K562 (cell line): ENCODE results near the gene HUNK. TPM values are rescaled to one million over a fixed set of nuclear protein-coding genes. Genes with fewer than 3 reads are reported as not detected.

Experiments
- ATAC-seq: fragments of 200-7000 bp; cut with Tn5 transposase; 3 replicates; pipeline ENCODE4 v1.9.1; 2020; ENCODE audit warnings: moderate library complexity
- BruUV-seq: library from RNA; stranded (reverse); fragments of 400-500 nt; replicated peaks from 2 replicates; lab custom pipeline; 2021; lab: Mats Ljungman, UMichigan
- CTCF ChIA-PET: fragments of 300-600 bp; formaldehyde crosslinking; extraction: SDS; loops from one replicate; lab custom pipeline; 2021; ENCODE audit warnings: low intra/inter-chr PET ratio; lab: Yijun Ruan, JAX
- POLR2A ChIA-PET: fragments of 300-600, 350-650 bp; sonication (Branson Sonifier 250); formaldehyde crosslinking; extraction: SDS; loops from one replicate; lab custom pipeline; 2021; ENCODE audit warnings: antibody characterized with exemption, inconsistent platforms; lab: Yijun Ruan, JAX
- DNase-seq, 4 experiments: peaks; one replicate each; pipeline versions ENCODE4 v3.0.0 to v3.0.0-alpha.2; 2011 to 2018; ENCODE audit warnings: low spot score in 3 of 4, mixed read lengths in 3 of 4; ENCODE audit errors: extremely low read depth in 1 of 4
- FAIRE-seq: peaks from 2 replicates; lab custom pipeline; 2011; peaks lifted over from hg19 to GRCh38; lab: Jason Lieb, UNC
- H2AFZ ChIP-seq: 2 replicates; pipeline ENCODE4 v1.6.0; 2011; ENCODE audit warnings: low read depth, low read length, control low read depth, inconsistent platforms
- H3K27ac ChIP-seq: fragments of 200-600 bp; 3 replicates; pipeline ENCODE4 v1.8.0; 2011; ENCODE audit warnings: low read depth, mild to moderate bottlenecking, control low read depth, inconsistent platforms, low read length, moderate library complexity, mixed read lengths; ENCODE audit errors: extremely low read depth
- H3K27me3 ChIP-seq, 2 experiments: fragments of 300-600 bp in 1 of 2; 2 replicates in 1 of 2; 3 replicates in 1 of 2; pipeline versions ENCODE4 v1.6.0 to v1.8.0; 2011; ENCODE audit warnings: inconsistent platforms in 2 of 2, low read length in 2 of 2, mild to moderate bottlenecking in 1 of 2, mixed read lengths in 1 of 2, moderate library complexity in 1 of 2; ENCODE audit not compliant: control insufficient read depth in 2 of 2, insufficient read depth in 2 of 2
- H3K36me3 ChIP-seq: fragments of 300-600 bp; 3 replicates; pipeline ENCODE4 v1.8.0; 2011; ENCODE audit warnings: mild to moderate bottlenecking, low read length, inconsistent platforms; ENCODE audit not compliant: control insufficient read depth, insufficient read depth
- H3K4me1 ChIP-seq, 2 experiments: fragments of 200-600 bp in 1 of 2; replicated peaks in 1 of 2; 2 replicates in 1 of 2; 3 replicates in 1 of 2; pipeline versions ENCODE4 v1.5.1 to v1.8.0; 2011; ENCODE audit warnings: inconsistent platforms in 2 of 2, low read length in 2 of 2, mild to moderate bottlenecking in 1 of 2, mixed read lengths in 1 of 2, moderate library complexity in 1 of 2; ENCODE audit not compliant: control insufficient read depth in 2 of 2, insufficient read depth in 2 of 2
- H3K4me2 ChIP-seq: 2 replicates; pipeline ENCODE4 v1.6.1; 2011; ENCODE audit warnings: low read length, control low read depth, inconsistent platforms, mixed read lengths; ENCODE audit not compliant: insufficient read depth
- H3K4me3 ChIP-seq: fragments of 200-600 bp; sonication (generic), shearing (Covaris generic); 2 replicates; pipeline ENCODE4 v1.5.1; 2016; ENCODE audit warnings: control low read depth, inconsistent platforms
- H3K79me2 ChIP-seq: fragments of 200-600 bp; 3 replicates; pipeline ENCODE4 v1.8.0; 2011; ENCODE audit warnings: low read length, inconsistent platforms; ENCODE audit not compliant: control insufficient read depth, insufficient read depth
- H3K9ac ChIP-seq, 2 experiments: 2 replicates each; pipeline versions ENCODE4 v1.6.0 to v1.6.1; 2011; ENCODE audit warnings: low read depth in 2 of 2, low read length in 2 of 2, control low read depth in 1 of 2, inconsistent platforms in 1 of 2, mild to moderate bottlenecking in 1 of 2, mixed read lengths in 1 of 2; ENCODE audit not compliant: insufficient read depth in 1 of 2
- H3K9me1 ChIP-seq: one replicate; pipeline ENCODE4 v1.6.0; 2011; ENCODE audit warnings: inconsistent platforms, mild to moderate bottlenecking, low read length, moderate library complexity; ENCODE audit not compliant: control insufficient read depth, insufficient read depth
- H3K9me3 ChIP-seq: replicated peaks from 2 replicates; pipeline ENCODE4 v1.5.1; 2011; ENCODE audit warnings: low read depth, low read length, inconsistent platforms; ENCODE audit not compliant: control insufficient read depth, insufficient read depth
- H4K20me1 ChIP-seq: replicated peaks from 2 replicates; pipeline ENCODE4 v1.6.1; 2011; ENCODE audit warnings: low read length, inconsistent platforms, mixed read lengths; ENCODE audit not compliant: control insufficient read depth, insufficient read depth
- ATF3 ChIP-seq, 2 experiments: fragments of 450-650 bp in 1 of 2; sonication (generic) in 1 of 2; formaldehyde crosslinking in 1 of 2; IDR thresholded peaks in 1 of 2; conservative IDR thresholded peaks in 1 of 2; 2 replicates each; pipeline versions ENCODE4 v1.6.1 to v1.8.1; 2016 to 2023; ENCODE audit warnings: mild to moderate bottlenecking in 2 of 2, moderate library complexity in 2 of 2, inconsistent platforms in 1 of 2, missing genetic modification reagents in 1 of 2
- ETS1 ChIP-seq: conservative IDR thresholded peaks from 2 replicates; pipeline ENCODE4 v1.6.1; 2011; ENCODE audit warnings: low read depth, mild to moderate bottlenecking, low read length; ENCODE audit not compliant: control insufficient read depth
- EZH2 ChIP-seq: IDR thresholded peaks from 2 replicates; pipeline ENCODE4 v1.6.1; 2012; ENCODE audit warnings: low read depth, mild to moderate bottlenecking, inconsistent platforms, low read length, borderline replicate concordance
- MAX ChIP-seq: sonication (generic); formaldehyde crosslinking; IDR thresholded peaks from 2 replicates; pipeline ENCODE4 v1.9.0; 2022; ENCODE audit warnings: mild to moderate bottlenecking, missing genetic modification reagents
- MCM5 ChIP-seq: fragments of 450-650 bp; IDR thresholded peaks from 2 replicates; pipeline ENCODE4 v1.6.1; 2016; ENCODE audit warnings: low read depth
- MGA ChIP-seq: fragments of 450-650 bp; IDR thresholded peaks from 2 replicates; pipeline ENCODE4 v1.6.1; 2016; ENCODE audit warnings: mild to moderate bottlenecking, moderate library complexity
- NFYB ChIP-seq: IDR thresholded peaks from 2 replicates; pipeline ENCODE4 v1.6.1; 2011; ENCODE audit warnings: mild to moderate bottlenecking, moderate library complexity; ENCODE audit not compliant: insufficient read length; ENCODE audit errors: extremely low read depth
- PHB ChIP-seq: fragments of 250-450 bp; sonication (Bioruptor Pico); IDR thresholded peaks from 2 replicates; pipeline ENCODE4 v1.5.0; 2021
- WGBS: fragments of 100-300 bp; shearing (Covaris generic); methylation state at CpG from one replicate; pipeline ENCODE4 v1.1.6; 2016; ENCODE audit warnings: low coverage, mixed read lengths; ENCODE audit not compliant: insufficient coverage; ENCODE audit errors: missing lambda C conversion rate; 5-methylcytosine and 5-hydroxymethylcytosine counted together
- in situ Hi-C: fragments of 300-500 bp; cut with MboI; formaldehyde crosslinking; loops from 4 replicates; pipeline ENCODE4 v1.15.0; 2018; ENCODE audit warnings: inconsistent platforms, mixed read lengths
- intact Hi-C: fragments of 100-400 bp; cut with micrococcal nuclease; formaldehyde crosslinking; loops from 2 replicates; pipeline ENCODE4 v1.14.2; 2022
- polyA plus RNA-seq, 8 experiments: library from polyadenylated mRNA; depleted of rRNA in 4 of 8; stranded (reverse) in 5 of 8; unstranded in 3 of 8; fragments of >200 nt; fragmentation: Nextera tagmentation in 2 of 8; fragmentation: Illumina TruSeq in 1 of 8; extraction: Ambion mirVana in 2 of 8; extraction: Trizol in 1 of 8; gene quantifications; 2 replicates each; pipeline versions ENCODE4 v1.2.1 to v1.2.3, GENCODE V29; 2011 to 2014; ENCODE audit warnings: inconsistent platforms in 1 of 8, missing spikeins in 1 of 8
- total RNA-seq, 7 experiments: library from RNA; depleted of rRNA in 6 of 7; stranded (reverse); fragments of >200 nt in 6 of 7; fragmentation: Illumina TruSeq in 2 of 7; extraction: Trizol in 2 of 7; gene quantifications; 2 replicates each; pipeline versions ENCODE4 v1.2.1 to v1.2.3, GENCODE V29; 2011 to 2021; ENCODE audit warnings: low replicate concordance in 1 of 7

Gene HUNK
- total and polyA plus RNA-seq, 9 of the 15 experiments (the other 6 are each of a cell fraction or from before 2014, with no cell fraction given): not detected

GRCh38 chr21:32004291-32004690 lies 131.5 kb downstream of the HUNK start:
- no peak for FAIRE-seq
- Histone ChIP-seq H2AFZ (no peak overlapping the region), H3K9ac (no peak overlapping the region), H3K27me3 (peaks cover 10 to 21% of the 10 kb centered on the region in 2 experiments; a peak in 4 of 5 replicates), H3K79me2 (no peaks in the 10 kb centered on the region), H3K36me3 (no peaks in the 10 kb centered on the region), H3K4me1 (no peaks in the 10 kb centered on the region; a peak in 1 of 5 replicates), H4K20me1 (peaks cover 5% of the 10 kb centered on the region; the same call in 1 of the 2 replicates), H3K4me2 (no peak overlapping the region), H3K9me1 (no peaks in the 10 kb centered on the region), H3K27ac (no peak overlapping the region), H3K4me3 (no peak overlapping the region), H3K9me3 (no peaks in the 10 kb centered on the region)
- POLR2A ChIA-PET: interaction anchor here (0.6 kb wide), 1 partner anchor 278 kb away, joined by 4 read pairs; no protein-coding TSS in a partner anchor
- BruUV-seq: no TSS peak
- DNase-seq: no peak
- in situ Hi-C loops (no loop called here), intact Hi-C loops (no loop called here)
- CTCF ChIA-PET: no interaction called here
- 5% methylated on average over 3 of the region's 3 CpGs for WGBS
- ATAC-seq: no peak
- TF ChIP-seq ATF3 (IDR thresholded peaks at IDR 0.05) (no peak), ATF3 (CRISPR knock-in tag; conservative IDR thresholded peaks at IDR 0.05) (no peak), NFYB (no peak), MAX (no peak), EZH2 (no peak), MGA (no peak), ETS1 (no peak), MCM5 (no peak), PHB (CRISPR knock-in tag) (no peak)
